ENCODE data around the gene AKAP12.

Gene AKAP12

GRCh38 chr6:151374036-151374683, 134.4 kb downstream of the AKAP12 start:
- H3F3A ChIP-seq (ENCODE audit: control insufficient read depth, insufficient read depth): no peaks in the 10 kb centered on the region
- peaks cover 84% of the 10 kb centered on the region for H3K79me2 ChIP-seq (ENCODE audit: control insufficient read depth, low read length)
- no peak overlapping the region for H3K27ac ChIP-seq (ENCODE audit: low read depth, low read length)

GRCh38 chr6:151375833-151376232, 136.1 kb downstream of the AKAP12 start:
- peaks cover 96% of the 10 kb centered on the region for H3K79me2 ChIP-seq (ENCODE audit: control insufficient read depth, low read length)
- H3K4me1 ChIP-seq (ENCODE audit: control insufficient read depth, low read length): peaks cover 43% of the 10 kb centered on the region
- H3K9me2 ChIP-seq (replicated peaks; ENCODE audit: control insufficient read depth, low read length): no peaks in the 10 kb centered on the region
- no peaks in the 10 kb centered on the region for H3K9me3 ChIP-seq (ENCODE audit: control insufficient read depth, insufficient read depth, low read length)
- peak overlapping the region; percentile 10; the same call in 1 of the 2 replicates for H3K27ac ChIP-seq (ENCODE audit: low read depth, low read length)
- H3K4me2 ChIP-seq (ENCODE audit: low read length): peak overlapping the region; percentile 67; the same call in 1 of the 2 replicates
- H3K27me3 ChIP-seq (ENCODE audit: control insufficient read depth, low read length): no peaks in the 10 kb centered on the region
- H4K20me1 ChIP-seq (ENCODE audit: control insufficient read depth, insufficient read depth, low read depth, low read length): peaks cover 7% of the 10 kb centered on the region; the same call in 1 of the 2 replicates
- no peak overlapping the region for H3K4me3 ChIP-seq (ENCODE audit: low read length)
- TF ChIP-seq CTCF (IDR thresholded peaks at IDR 0.05; ENCODE audit: low read depth, low read length, poor library complexity, severe bottlenecking): no peak
- TF ChIP-seq EZH2phosphoT487 (IDR thresholded peaks at IDR 0.05; ENCODE audit: borderline replicate concordance, low read length): no peak
- no peaks in the 10 kb centered on the region for H3F3A ChIP-seq (ENCODE audit: control insufficient read depth, insufficient read depth)
- peaks cover 37% of the 10 kb centered on the region for H3K36me3 ChIP-seq (ENCODE audit: control insufficient read depth, low read length)

More at GRCh38 chr6:151374036-151374683, 134.4 kb downstream of the AKAP12 start:
- no peak overlapping the region for H3K4me2 ChIP-seq (ENCODE audit: low read length)
- H4K20me1 ChIP-seq (ENCODE audit: control insufficient read depth, insufficient read depth, low read depth, low read length): peaks cover 5% of the 10 kb centered on the region; the same call in 1 of the 2 replicates
- H3K4me1 ChIP-seq (ENCODE audit: control insufficient read depth, low read length): peaks cover 35% of the 10 kb centered on the region
- peaks cover 49% of the 10 kb centered on the region for H3K36me3 ChIP-seq (ENCODE audit: control insufficient read depth, low read length)
- H3K4me3 ChIP-seq (ENCODE audit: low read length): no peak overlapping the region
- TF ChIP-seq CTCF (IDR thresholded peaks at IDR 0.05; ENCODE audit: low read depth, low read length, poor library complexity, severe bottlenecking): no peak
- no peak for TF ChIP-seq EZH2phosphoT487 (IDR thresholded peaks at IDR 0.05; ENCODE audit: borderline replicate concordance, low read length)
- H3K9me3 ChIP-seq (ENCODE audit: control insufficient read depth, insufficient read depth, low read length): no peaks in the 10 kb centered on the region
- no peaks in the 10 kb centered on the region for H3K9me2 ChIP-seq (replicated peaks; ENCODE audit: control insufficient read depth, low read length)
- H3K27me3 ChIP-seq (ENCODE audit: control insufficient read depth, low read length): no peaks in the 10 kb centered on the region

GRCh38 chr6:151376440-151376839, 136.7 kb downstream of the AKAP12 start:
- TF ChIP-seq CTCF (IDR thresholded peaks at IDR 0.05; ENCODE audit: low read depth, low read length, poor library complexity, severe bottlenecking) (no peak), EZH2phosphoT487 (IDR thresholded peaks at IDR 0.05; ENCODE audit: borderline replicate concordance, low read length) (no peak)
- Histone ChIP-seq H3K79me2 (ENCODE audit: control insufficient read depth, low read length) (peaks cover 94% of the 10 kb centered on the region), H3K27ac (ENCODE audit: low read depth, low read length) (peak overlapping the region; percentile 10; the same call in 1 of the 2 replicates), H3K27me3 (ENCODE audit: control insufficient read depth, low read length) (no peaks in the 10 kb centered on the region), H3K4me1 (ENCODE audit: control insufficient read depth, low read length) (peaks cover 47% of the 10 kb centered on the region), H4K20me1 (ENCODE audit: control insufficient read depth, insufficient read depth, low read depth, low read length) (peaks cover 7% of the 10 kb centered on the region; the same call in 1 of the 2 replicates), H3K9me2 (replicated peaks; ENCODE audit: control insufficient read depth, low read length) (no peaks in the 10 kb centered on the region), H3F3A (ENCODE audit: control insufficient read depth, insufficient read depth) (no peaks in the 10 kb centered on the region), H3K4me3 (ENCODE audit: low read length) (peak overlapping the region; percentile 50), H3K36me3 (ENCODE audit: control insufficient read depth, low read length) (peaks cover 31% of the 10 kb centered on the region), H3K9me3 (ENCODE audit: control insufficient read depth, insufficient read depth, low read length) (no peaks in the 10 kb centered on the region), H3K4me2 (ENCODE audit: low read length) (peak overlapping the region; percentile 67)

Data from DOHH2 (cell line).